LNCaP clone FGC (cell line): Measurements from ENCODE around the gene PNRC2.
"Not testable (repeated sequence)": the region's sequence is repeated elsewhere in the genome, so short reads cannot be mapped to it uniquely, and the experiment has no call there.

ENCODE experiments used
- DNase-seq: peaks from one replicate; pipeline ENCODE4 v3.0.0-alpha.2; 2011; ENCODE audit warnings: low read depth
- H3K4me3 ChIP-seq: 2 replicates; pipeline ENCODE4 v1.5.1; 2011; ENCODE audit warnings: mild to moderate bottlenecking, low read depth, low read length, control low read depth
- CTCF ChIP-seq: IDR thresholded peaks from 2 replicates; pipeline ENCODE4 v1.5.1; 2012; ENCODE audit warnings: mild to moderate bottlenecking; ENCODE audit not compliant: control insufficient read depth, insufficient read depth; ENCODE audit errors: extremely low read depth

PNRC2 gene

GRCh38 chr1:24005163-24005562, 45.5 kb downstream of the PNRC2 start:
- no peak overlapping the region for H3K4me3 ChIP-seq
- no peak for TF ChIP-seq CTCF
- no peak for DNase-seq

GRCh38 chr1:24007079-24007478, 47.5 kb downstream of the PNRC2 start:
- no peak overlapping the region for H3K4me3 ChIP-seq
- no peak for TF ChIP-seq CTCF
- no peak for DNase-seq

DNA sequence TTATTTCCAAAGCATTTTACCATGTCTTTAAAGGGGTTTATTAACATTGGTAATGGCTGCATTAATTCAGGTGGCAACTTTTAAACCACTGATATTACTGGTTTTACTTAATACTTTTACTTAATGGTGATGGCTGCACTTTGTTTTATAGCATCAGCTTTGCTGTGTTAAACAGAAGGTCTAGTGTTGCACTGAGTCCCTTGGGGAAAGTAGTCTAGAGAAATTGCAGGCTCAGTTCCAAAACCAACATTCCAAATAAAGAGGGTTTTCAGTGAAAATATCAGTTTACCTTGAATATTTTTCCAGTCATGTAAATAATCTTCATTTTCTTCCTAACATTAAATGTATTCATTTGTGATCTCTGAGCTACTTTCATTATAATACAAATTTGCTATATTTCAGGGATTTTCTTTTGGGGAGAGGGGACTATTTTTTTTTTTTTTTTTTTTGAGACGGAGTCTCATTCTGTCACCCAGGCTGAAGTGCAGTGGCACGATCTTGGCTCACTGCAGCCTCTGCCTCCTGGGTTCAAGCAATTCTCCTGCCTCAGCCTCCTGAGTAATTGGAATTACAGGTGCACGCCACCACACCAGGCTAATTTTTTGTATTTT, 49.1 kb downstream of the PNRC2 start:
- DNase-seq, H3K4me3 ChIP-seq: not testable (repeated sequence)

DNA sequence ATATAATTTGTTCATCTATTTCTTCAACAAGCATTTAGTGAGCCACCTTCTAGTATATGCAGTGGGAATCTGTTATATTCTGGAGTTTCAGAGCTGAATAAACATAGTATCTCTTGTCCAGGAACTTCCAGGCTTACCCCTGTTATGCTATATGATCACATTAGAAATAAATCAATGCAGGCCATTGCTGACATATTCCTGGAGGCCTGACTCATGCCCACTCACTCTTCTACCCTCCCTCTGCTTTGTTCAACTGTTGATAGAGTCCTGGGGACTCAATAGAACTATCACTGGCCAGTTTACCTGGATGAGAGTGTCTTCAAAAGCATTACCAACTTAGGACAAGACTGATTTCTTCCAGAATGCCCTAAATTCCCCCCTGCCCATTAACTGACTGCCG, 49.8 kb downstream of the PNRC2 start:
- TF ChIP-seq CTCF = no peak
- no peak for DNase-seq
- no peak overlapping the region for H3K4me3 ChIP-seq

- H3K4me3 ChIP-seq = no peak overlapping the region
- no peak for TF ChIP-seq CTCF
- DNase-seq = no peak
These were observed 51.0 kb downstream of the PNRC2 start for GRCh38 chr1:24010650-24011049.

DNA sequence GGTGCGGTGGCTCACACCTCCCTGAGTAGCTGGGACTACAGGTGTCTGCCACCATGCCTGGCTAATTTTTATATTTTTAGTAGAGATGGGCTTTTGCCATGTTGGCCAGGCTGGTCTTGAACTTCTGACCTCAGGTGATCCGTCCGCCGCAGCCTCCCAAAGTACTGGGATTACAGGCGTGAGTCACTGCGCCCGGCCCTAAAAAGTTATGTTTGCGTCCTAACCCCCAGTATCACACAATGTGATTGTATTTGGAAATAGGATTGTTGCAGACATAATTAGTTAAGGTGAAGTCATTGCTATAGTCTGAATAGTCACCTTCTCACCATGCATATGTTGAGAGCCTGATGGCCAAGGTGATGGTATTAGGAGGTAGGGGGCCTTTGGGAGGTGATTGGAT, 53.2 kb downstream of the PNRC2 start:
- H3K4me3 ChIP-seq, DNase-seq: not testable (repeated sequence)
